Neuronal stem cell (in vitro differentiated cells): ENCODE data around the gene DELE1. TPM values are rescaled to one million over a fixed set of nuclear protein-coding genes. Genes with fewer than 3 reads are reported as not detected.
A peak's percentile ranks its signal among the peaks of the same experiment; 100 is the strongest.

ENCODE experiments used
- DNase-seq: peaks from one replicate; pipeline ENCODE4 v3.0.0-alpha.2; 2013; ENCODE audit warnings: low spot score
- H2AFZ ChIP-seq: one replicate; pipeline ENCODE4 v1.6.1; 2013; ENCODE audit warnings: mild to moderate bottlenecking, low read length, inconsistent platforms
- H2AK5ac ChIP-seq: 2 replicates; pipeline ENCODE4 v1.6.1; 2013; ENCODE audit warnings: low read depth, mild to moderate bottlenecking, inconsistent platforms, low read length, moderate library complexity, mixed read lengths
- H2BK120ac ChIP-seq: 2 replicates; pipeline ENCODE4 v1.6.1; 2013; ENCODE audit warnings: low read depth, mild to moderate bottlenecking, inconsistent platforms, low read length, moderate library complexity, mixed read lengths
- H2BK12ac ChIP-seq: one replicate; pipeline ENCODE4 v1.6.1; 2013; ENCODE audit warnings: low read length, inconsistent platforms
- H2BK15ac ChIP-seq: 2 replicates; pipeline ENCODE4 v1.6.1; 2013; ENCODE audit warnings: mild to moderate bottlenecking, low read length, inconsistent platforms, mixed read lengths
- H2BK5ac ChIP-seq: one replicate; pipeline ENCODE4 v1.6.1; 2013; ENCODE audit warnings: inconsistent platforms, mild to moderate bottlenecking, low read length, moderate library complexity
- H3K14ac ChIP-seq: one replicate; pipeline ENCODE4 v1.6.1; 2013; ENCODE audit warnings: low read length, inconsistent platforms
- H3K18ac ChIP-seq: 2 replicates; pipeline ENCODE4 v1.6.1; 2013; ENCODE audit warnings: low read length, inconsistent platforms
- H3K23ac ChIP-seq: 2 replicates; pipeline ENCODE4 v1.6.1; 2013; ENCODE audit warnings: low read depth, mild to moderate bottlenecking, mixed read lengths, low read length, inconsistent platforms; ENCODE audit not compliant: poor library complexity
- H3K27ac ChIP-seq: replicated peaks from 3 replicates; pipeline ENCODE4 v1.5.1; 2013; ENCODE audit warnings: low read length, inconsistent platforms
- H3K27me3 ChIP-seq, 3 experiments: 2 replicates each; pipeline ENCODE4 v1.6.1; 2013; ENCODE audit warnings: low read length in 3 of 3, mild to moderate bottlenecking in 2 of 3, inconsistent platforms in 1 of 3, low read depth in 1 of 3, mixed read lengths in 1 of 3, moderate library complexity in 1 of 3; ENCODE audit not compliant: control insufficient read depth in 3 of 3, insufficient read depth in 3 of 3
- H3K36me3 ChIP-seq, 2 donors: replicated peaks in 1 of 2; 2 replicates each; pipeline ENCODE4 v1.6.1; 2013; ENCODE audit warnings: low read length in 2 of 2; ENCODE audit not compliant: control insufficient read depth in 2 of 2, insufficient read depth in 2 of 2
- H3K4ac ChIP-seq: 2 replicates; pipeline ENCODE4 v1.6.1; 2013; ENCODE audit warnings: inconsistent platforms, mild to moderate bottlenecking, low read length, moderate library complexity
- H3K4me1 ChIP-seq, 2 donors: 1 replicate in 1 of 2; 2 replicates in 1 of 2; pipeline ENCODE4 v1.6.1; 2013; ENCODE audit warnings: low read length in 2 of 2, low read depth in 1 of 2; ENCODE audit not compliant: control insufficient read depth in 2 of 2, insufficient read depth in 1 of 2
- H3K4me2 ChIP-seq: one replicate; pipeline ENCODE4 v1.6.1; 2013; ENCODE audit warnings: mild to moderate bottlenecking, low read length, inconsistent platforms; ENCODE audit not compliant: insufficient read depth, poor library complexity, severe bottlenecking
- H3K4me3 ChIP-seq, 2 donors: 2 replicates each; pipeline ENCODE4 v1.5.1; 2013; ENCODE audit warnings: low read length in 2 of 2, mild to moderate bottlenecking in 2 of 2, inconsistent platforms in 1 of 2, moderate library complexity in 1 of 2
- H3K79me1 ChIP-seq: one replicate; pipeline ENCODE4 v1.6.1; 2013; ENCODE audit warnings: low read depth, mild to moderate bottlenecking, inconsistent platforms, low read length, moderate library complexity
- H3K9ac ChIP-seq: one replicate; pipeline ENCODE4 v1.6.1; 2013; ENCODE audit warnings: mild to moderate bottlenecking, low read depth, low read length, inconsistent platforms; ENCODE audit not compliant: poor library complexity
- H3K9me3 ChIP-seq, 2 donors: replicated peaks in 1 of 2; 2 replicates each; pipeline versions ENCODE3 to v1.6.1; 2013; ENCODE audit warnings: low read length in 2 of 2, mild to moderate bottlenecking in 2 of 2, inconsistent platforms in 1 of 2, low read depth in 1 of 2, mixed read lengths in 1 of 2, moderate library complexity in 1 of 2; ENCODE audit not compliant: control insufficient read depth in 2 of 2, insufficient read depth in 1 of 2
- H4K8ac ChIP-seq: one replicate; pipeline ENCODE4 v1.6.1; 2013; ENCODE audit warnings: low read depth, mild to moderate bottlenecking, inconsistent platforms, low read length, moderate library complexity
- H4K91ac ChIP-seq: one replicate; pipeline ENCODE4 v1.6.1; 2013; ENCODE audit warnings: low read length, low read depth, mild to moderate bottlenecking, inconsistent platforms; ENCODE audit not compliant: poor library complexity
- WGBS, 2 donors: extraction: QIAGEN DNeasy Blood & Tissue Kit; methylation state at CpG; one replicate each; pipeline ENCODE4 v1.1.7; 2013; ENCODE audit warnings: missing lambda C conversion rate in 2 of 2, mixed read lengths in 1 of 2; ENCODE audit not compliant: insufficient read length in 2 of 2, insufficient replicate concordance in 1 of 2; ENCODE audit errors: extremely low coverage in 2 of 2; 5-methylcytosine and 5-hydroxymethylcytosine counted together
- polyA plus RNA-seq, 2 experiments: library from polyadenylated mRNA; stranded (reverse); fragments of 200-250 nt; gene quantifications; one replicate each; pipeline ENCODE4 v1.2.3, GENCODE V29; 2013

The DELE1 gene, protein sequence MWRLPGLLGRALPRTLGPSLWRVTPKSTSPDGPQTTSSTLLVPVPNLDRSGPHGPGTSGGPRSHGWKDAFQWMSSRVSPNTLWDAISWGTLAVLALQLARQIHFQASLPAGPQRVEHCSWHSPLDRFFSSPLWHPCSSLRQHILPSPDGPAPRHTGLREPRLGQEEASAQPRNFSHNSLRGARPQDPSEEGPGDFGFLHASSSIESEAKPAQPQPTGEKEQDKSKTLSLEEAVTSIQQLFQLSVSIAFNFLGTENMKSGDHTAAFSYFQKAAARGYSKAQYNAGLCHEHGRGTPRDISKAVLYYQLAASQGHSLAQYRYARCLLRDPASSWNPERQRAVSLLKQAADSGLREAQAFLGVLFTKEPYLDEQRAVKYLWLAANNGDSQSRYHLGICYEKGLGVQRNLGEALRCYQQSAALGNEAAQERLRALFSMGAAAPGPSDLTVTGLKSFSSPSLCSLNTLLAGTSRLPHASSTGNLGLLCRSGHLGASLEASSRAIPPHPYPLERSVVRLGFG
- polyA plus RNA-seq (2013, experiment 1 of 2): 40.3 TPM
- 38.7 TPM for polyA plus RNA-seq (2013, experiment 2 of 2)

DNA sequence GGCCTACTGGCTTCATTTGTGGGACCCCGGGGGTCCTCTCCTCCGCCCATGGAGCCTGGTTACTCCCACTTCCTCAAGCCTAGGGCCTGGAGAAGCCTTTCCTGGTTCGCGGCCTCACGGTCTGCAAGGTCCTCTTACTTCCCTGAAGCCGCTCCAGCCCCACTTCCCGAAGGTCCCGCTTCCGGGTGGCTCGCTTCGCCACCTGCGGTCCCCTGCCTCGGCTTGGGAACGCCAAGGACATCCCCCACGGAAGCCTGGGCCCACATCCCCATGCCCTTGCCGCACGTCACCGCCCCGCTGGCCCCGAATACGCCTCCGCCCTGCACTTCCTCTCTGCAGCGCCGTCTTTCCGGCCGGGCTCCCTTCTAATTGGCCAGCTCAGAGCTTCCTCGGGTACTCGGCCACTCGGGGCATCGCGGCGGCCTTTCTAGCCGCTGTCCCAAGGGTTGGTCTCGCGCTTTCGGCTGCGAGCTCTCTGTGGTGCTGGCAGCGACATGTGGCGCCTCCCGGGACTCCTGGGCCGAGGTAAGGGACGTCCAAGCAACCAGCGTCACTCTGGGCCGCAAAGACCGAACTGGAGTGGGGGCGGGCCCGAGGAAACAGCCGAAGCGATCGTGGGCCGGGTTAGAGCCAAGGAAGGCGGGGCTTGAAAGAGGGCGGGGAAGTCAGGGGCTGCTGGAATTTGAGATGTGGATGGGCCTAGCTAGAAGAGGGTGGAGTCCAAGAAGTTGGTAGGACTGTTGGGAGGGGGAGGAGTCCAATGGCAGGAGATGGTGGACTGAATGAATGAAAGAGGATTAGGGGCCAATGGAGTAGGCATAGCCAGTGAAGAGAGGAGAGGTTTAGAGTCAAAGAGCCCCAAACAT, at the start of gene DELE1:
TSS of gene DELE1 (plus strand) at position 424 of the 866 bp plus-strand sequence. CDS start at position 495, 71 bp downstream.
- peaks cover 3 to 6% of the 10 kb centered on the region in 2 donors for H3K4me1 ChIP-seq
- H3K14ac ChIP-seq: peak within 1 kb of the TSS; percentile 77
- H2BK12ac ChIP-seq: peak within 1 kb of the TSS; percentile 67
- peak within 1 kb of the TSS; percentile 97 for H2AK5ac ChIP-seq
- peak within 1 kb of the TSS; percentile 93 for H2BK5ac ChIP-seq
- H3K27ac ChIP-seq: peak within 1 kb of the TSS; percentile 97
- peak within 1 kb of the TSS; percentile 89 for H4K8ac ChIP-seq
- no peaks in the 10 kb centered on the region for H3K9me3 ChIP-seq
- peak within 1 kb of the TSS; percentile 72 for H2BK120ac ChIP-seq
- peaks cover 20 to 34% of the 10 kb centered on the region in 2 donors for H3K36me3 ChIP-seq
- WGBS, 2 donors: no CpG with 5 or more reads among the region's 53 CpGs
- H3K27me3 ChIP-seq: no peaks in the 10 kb centered on the region
- peak within 1 kb of the TSS; percentile 87 for H3K4me2 ChIP-seq
- peak within 1 kb of the TSS; percentile 96 for H3K18ac ChIP-seq
- peak within 1 kb of the TSS; percentile 98 for H2AFZ ChIP-seq
- peak within 1 kb of the TSS; percentile 58 for H3K4ac ChIP-seq
- peak within 1 kb of the TSS; percentile 93 to 96 for H3K4me3 ChIP-seq
- H3K79me1 ChIP-seq: peaks cover 2% of the 10 kb centered on the region
- H3K9ac ChIP-seq: peak within 1 kb of the TSS; percentile 93
- H2BK15ac ChIP-seq: peak within 1 kb of the TSS; percentile 71
- peak within 1 kb of the TSS; percentile 18 for H4K91ac ChIP-seq
- peak within 1 kb of the TSS; percentile 94 for H3K23ac ChIP-seq
- peak; percentile 86 for DNase-seq

DNA sequence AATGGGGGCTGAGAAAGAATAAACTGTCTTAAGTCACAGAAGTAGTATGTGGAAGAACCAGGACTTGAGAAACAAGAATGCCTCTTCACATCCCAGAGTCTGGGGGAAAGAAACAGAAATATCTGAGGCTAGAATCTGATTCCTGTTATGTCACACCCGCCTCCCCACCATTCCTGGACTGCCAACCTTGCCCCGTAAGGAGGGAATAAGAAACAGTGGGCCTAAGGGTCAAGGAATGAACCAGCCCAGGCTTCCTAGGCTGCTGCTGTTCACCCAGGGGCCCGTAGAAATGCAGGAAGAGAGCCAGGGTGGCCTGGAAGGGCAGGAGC, 49.8 kb upstream of the DELE1 start:
- Histone ChIP-seq H3K4me1 (peaks cover 19 to 39% of the 10 kb centered on the region in 2 donors), H3K9me3 (no peaks in the 10 kb centered on the region), H4K8ac (no peak overlapping the region), H2AK5ac (peak overlapping the region; percentile 95), H3K23ac (no peak overlapping the region), H3K4ac (peak overlapping the region; percentile 69), H4K91ac (peak overlapping the region; percentile 44), H2AFZ (no peak overlapping the region), H3K18ac (peak overlapping the region; percentile 87), H3K27me3 (peaks cover 0 to 2% (median 0%) of the 10 kb centered on the region in 3 experiments), H2BK5ac (peak overlapping the region; percentile 67), H3K36me3 (peaks cover under 1 to 18% of the 10 kb centered on the region in 2 donors), H3K14ac (no peak overlapping the region), H2BK15ac (peak overlapping the region; percentile 0), H3K27ac (no peak overlapping the region), H2BK12ac (peak overlapping the region; percentile 44), H2BK120ac (peak overlapping the region; percentile 83), H3K4me3 (no peak overlapping the region), H3K79me1 (peaks cover 14% of the 10 kb centered on the region), H3K4me2 (no peak overlapping the region), H3K9ac (no peak overlapping the region)
- WGBS, 2 donors: no CpG with 5 or more reads among the region's 3 CpGs
- no peak for DNase-seq

DNA sequence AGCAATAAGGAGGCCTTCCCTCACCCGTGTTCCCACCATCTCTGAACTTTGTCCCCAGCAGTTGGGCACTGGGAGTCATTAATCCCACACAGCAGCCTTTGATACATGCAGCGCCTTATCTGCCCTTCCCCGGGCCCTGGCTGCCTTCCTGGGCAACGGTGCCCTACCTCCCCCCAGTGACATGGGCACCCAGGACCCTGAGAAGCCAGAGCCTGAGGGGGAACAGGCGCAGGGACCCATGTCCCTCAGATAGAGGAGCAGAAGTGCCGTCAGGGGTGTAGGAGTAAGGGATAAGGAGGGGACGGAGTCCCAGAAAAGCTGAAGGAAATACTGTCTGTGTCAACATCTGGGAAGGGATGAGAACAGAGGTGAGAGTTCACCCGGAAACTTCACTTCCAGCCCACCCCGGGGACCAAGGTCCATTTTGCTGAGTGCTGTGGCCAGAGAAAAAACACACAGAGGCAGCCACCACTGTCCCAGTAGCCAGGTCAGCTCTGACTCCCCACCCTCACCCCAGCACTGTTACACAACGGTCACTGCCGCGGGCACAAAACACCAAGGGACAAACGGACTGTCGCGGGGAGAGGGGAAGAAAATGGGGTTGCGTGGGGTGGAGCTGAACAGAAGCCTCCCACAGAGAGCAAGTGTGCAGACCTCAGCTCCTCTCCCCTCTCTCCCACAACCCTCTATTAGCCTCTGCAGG, 49.3 kb upstream of the DELE1 start:
- Histone ChIP-seq H2BK15ac (peak overlapping the region; percentile 0), H3K4me3 (no peak overlapping the region), H4K8ac (peak overlapping the region; percentile 83), H3K4me1 (peaks cover 23 to 43% of the 10 kb centered on the region in 2 donors), H3K4me2 (peak overlapping the region; percentile 13), H3K18ac (peak overlapping the region; percentile 87), H3K27ac (no peak overlapping the region), H3K14ac (no peak overlapping the region), H3K4ac (peak overlapping the region; percentile 69), H2BK5ac (peak overlapping the region; percentile 67), H4K91ac (peak overlapping the region; percentile 44), H3K36me3 (peaks cover 0 to 13% of the 10 kb centered on the region in 2 donors), H3K9ac (no peak overlapping the region), H3K27me3 (peaks cover 0 to 3% (median 0%) of the 10 kb centered on the region in 3 experiments), H2BK12ac (peak overlapping the region; percentile 80), H2BK120ac (peak overlapping the region; percentile 83), H3K23ac (no peak overlapping the region), H2AFZ (no peak overlapping the region), H3K79me1 (peaks cover 14% of the 10 kb centered on the region), H3K9me3 (no peaks in the 10 kb centered on the region), H2AK5ac (peak overlapping the region; percentile 95)
- no peak for DNase-seq
- no CpG with 5 or more reads among the region's 16 CpGs for WGBS, 2 donors
